GM11168 (cell line): ENCODE results near the gene NDUFS5.
"Not testable (repeated sequence)": the region's sequence is repeated elsewhere in the genome, so short reads cannot be mapped to it uniquely, and the experiment has no call there.

Experiments used
- in situ Hi-C: fragments of 300-500 bp; cut with MboI; formaldehyde crosslinking; loops from one replicate; pipeline ENCODE4 v1.12.0; 2022; ENCODE audit warnings: low sequenced_read_pairs; ENCODE audit not compliant: unreplicated experiment

Gene NDUFS5

DNA sequence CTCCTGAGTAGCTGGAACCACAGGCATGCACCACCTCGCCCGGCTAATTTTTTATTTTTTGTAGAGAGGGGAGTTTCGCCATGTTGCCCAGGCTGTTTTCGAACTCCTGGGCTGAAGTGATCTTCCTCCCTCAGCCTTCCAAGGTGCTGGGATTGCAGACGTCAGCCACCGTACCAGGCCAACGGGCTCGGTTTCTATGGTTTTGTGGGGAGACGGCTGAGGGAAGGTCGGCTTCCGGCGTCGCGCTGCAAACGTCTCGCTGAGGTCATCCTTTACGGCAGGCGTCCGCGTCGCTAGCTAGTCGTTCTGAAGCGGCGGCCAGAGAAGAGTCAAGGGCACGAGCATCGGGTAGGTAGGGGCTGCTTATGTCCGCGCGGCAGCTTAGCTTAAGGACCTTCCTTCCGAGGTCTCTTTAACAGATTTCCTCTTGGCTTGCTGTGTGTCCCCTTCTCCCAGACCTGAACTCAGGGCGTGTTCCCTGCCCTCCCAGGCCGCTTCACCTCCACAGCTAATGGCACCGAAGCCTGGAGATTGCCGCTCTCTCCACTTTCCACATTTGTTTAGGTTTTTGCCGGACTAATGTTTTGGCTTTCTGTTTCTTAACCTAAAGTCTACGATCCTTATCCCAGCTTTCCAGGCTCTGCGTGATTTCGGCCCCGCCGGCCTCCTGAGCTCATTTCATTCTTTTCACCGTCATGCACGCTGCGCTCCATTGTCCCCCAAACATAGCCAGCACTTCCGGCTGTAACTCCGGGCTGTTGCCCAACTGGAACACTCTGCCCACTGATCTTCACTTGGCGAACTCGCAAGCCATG, at the start of gene NDUFS5:
Gene NDUFS5, plus strand, starts transcription at position 300 of the 815 bp plus-strand sequence. CDS start 2,375 bp downstream, outside the sequence.
- in situ Hi-C loops = no loop called here

DNA sequence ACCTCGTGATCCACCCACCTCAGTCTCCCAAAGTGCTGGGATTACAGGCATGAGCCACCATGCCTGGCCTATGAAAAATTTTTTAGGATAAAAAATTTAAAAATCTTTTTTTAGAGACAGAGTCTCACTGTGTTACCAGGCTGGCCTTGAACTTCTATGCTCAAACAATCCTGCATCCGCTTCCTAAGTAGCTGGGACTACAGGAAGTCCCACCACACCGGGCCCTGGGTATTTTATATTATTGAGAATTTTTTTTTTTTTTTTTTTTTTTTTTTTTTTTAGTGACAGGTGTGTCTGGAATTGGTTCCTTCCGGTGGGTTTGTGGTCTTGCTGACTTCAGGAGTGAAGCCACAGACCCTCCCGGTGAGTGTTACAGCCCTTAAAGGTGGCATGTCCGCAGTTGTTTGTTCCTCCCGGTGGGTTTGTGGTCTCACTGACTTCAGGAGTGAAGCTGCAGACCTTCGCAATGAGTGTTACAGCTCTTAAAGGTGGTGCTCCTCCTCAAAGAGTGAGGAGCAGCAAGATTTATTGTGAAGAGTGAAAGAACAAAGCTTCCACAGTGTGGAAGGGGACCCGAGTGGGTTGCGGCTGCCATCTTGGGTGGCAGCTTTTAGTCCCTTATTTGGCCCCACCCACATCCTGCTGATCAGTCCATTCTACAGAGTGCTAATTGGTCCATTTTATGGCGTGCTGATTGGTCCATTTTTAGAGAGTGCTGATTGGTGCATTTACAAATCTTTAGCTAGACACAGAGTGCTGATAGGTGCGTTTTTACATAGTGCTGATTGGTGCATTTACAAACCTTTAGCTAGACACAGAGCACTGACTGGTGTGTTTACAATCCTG, 48.5 kb upstream of the NDUFS5 start:
- in situ Hi-C loops = not testable (repeated sequence)

DNA sequence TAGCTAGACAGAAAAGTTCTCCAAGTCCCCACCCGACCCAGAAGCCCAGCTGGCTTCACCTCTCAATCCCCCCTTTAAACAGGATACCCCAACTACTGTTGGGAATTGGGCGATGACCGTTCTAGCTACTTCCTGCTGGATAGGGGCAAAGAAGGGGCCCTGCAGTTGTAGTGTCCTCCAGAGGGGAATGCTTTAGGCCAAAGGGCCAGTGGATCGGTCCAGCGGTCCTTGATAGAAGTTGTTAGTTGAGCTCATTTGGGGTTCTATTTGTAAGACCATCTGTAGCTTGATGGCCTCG, 48.0 kb upstream of the NDUFS5 start:
- in situ Hi-C loops = not testable (repeated sequence)

DNA sequence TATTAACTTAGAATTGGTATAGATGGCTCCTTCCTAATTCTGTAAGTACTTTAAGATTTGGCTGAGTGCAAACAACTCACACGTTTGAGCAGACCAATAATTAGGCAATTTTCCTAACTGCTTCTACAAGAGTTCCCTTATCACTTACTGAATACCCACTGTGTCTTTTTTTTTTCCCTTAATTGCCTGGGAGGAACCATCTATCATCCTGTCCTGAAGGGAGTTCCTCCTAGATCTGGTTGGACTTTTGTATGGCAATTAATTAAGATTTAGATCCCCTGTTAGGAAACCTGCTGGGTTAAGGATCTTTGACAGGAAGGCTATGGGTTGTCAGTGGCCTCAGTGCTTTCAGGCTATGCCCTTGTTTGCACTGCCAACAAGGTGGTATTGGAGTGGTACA, 46.8 kb upstream of the NDUFS5 start:
- in situ Hi-C loops = not testable (repeated sequence)

DNA sequence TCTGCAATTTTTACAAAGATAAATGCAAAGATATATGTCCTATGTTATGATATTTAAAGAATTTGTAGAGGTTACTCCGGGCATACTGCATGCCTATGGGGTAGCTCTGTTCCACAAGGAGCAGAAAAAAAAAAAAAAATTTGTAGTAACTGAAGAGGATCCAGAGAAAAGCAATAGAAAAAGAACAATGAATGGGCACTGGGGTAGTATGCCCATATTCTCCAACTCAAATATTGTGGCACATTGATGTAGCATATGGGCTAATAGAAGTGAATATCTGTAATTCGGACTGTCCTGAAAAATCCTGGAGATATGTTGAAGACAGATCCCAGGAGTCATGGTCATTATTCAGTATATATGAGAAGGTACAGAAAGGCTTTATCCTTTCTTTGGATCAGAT, 36.2 kb upstream of the NDUFS5 start:
- in situ Hi-C loops = no loop called here

DNA sequence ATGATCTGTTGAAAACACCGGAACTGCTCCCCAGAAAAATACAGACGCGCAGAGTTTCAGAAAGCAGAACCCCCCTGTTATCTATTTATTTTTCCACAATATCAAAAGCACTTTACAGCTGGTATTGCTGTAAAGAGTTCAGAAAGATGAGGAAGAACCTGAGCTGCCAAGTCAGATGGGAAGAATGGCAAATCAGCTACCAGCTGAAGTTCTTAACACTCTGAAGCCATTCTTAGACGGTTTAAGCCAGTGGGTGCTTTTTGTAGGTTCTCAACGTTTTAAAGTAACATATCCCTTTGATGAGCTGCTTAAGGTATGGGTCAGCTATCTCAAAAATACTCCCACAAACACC, 35.8 kb upstream of the NDUFS5 start:
- in situ Hi-C loops = no loop called here

DNA sequence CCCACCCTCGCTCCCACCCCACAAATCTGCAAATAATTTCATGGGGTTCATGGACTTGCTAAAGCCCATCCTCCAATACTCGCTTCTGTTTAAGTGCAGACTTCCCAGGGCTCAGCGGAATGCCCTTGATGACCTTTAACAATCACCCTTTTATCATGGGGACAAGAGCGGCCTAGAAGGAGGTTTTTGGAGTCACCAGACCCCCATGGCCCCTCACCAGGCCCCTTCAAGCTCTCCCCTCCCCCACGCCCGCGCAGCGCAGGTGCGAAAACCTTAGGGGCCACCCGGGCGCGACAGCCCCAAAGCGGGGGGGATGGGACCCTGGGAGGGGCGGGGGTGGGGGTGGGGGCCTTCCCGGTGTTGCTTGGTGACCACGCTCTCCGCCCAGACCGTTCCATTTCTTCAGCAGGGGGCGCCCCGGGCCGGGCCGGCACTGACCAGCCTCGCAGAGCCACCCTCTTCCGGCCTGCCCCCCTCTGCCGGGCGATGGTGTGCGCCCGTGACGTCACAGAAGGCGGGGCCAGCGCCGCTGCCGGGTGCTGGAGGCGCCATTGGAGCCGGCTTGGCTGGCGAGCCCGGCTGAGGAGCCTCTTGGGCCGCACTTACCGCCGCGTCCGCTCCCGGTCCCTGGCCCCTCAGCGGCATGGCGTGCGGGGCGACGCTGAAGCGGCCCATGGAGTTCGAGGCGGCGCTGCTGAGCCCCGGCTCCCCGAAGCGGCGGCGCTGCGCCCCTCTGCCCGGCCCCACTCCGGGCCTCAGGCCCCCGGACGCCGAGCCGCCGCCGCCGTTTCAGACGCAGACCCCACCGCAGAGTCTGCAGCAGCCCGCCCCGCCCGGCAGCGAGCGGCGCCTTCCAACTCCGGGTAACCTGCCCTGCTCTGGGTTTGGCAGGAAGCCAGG, 35.2 kb upstream of the NDUFS5 start, which contains the start of gene AKIRIN1:
Gene AKIRIN1, plus strand, starts transcription at position 539 of the 900 bp plus-strand sequence. Its CDS starts 105 bp downstream, at position 644.
- in situ Hi-C loops = no loop called here

DNA sequence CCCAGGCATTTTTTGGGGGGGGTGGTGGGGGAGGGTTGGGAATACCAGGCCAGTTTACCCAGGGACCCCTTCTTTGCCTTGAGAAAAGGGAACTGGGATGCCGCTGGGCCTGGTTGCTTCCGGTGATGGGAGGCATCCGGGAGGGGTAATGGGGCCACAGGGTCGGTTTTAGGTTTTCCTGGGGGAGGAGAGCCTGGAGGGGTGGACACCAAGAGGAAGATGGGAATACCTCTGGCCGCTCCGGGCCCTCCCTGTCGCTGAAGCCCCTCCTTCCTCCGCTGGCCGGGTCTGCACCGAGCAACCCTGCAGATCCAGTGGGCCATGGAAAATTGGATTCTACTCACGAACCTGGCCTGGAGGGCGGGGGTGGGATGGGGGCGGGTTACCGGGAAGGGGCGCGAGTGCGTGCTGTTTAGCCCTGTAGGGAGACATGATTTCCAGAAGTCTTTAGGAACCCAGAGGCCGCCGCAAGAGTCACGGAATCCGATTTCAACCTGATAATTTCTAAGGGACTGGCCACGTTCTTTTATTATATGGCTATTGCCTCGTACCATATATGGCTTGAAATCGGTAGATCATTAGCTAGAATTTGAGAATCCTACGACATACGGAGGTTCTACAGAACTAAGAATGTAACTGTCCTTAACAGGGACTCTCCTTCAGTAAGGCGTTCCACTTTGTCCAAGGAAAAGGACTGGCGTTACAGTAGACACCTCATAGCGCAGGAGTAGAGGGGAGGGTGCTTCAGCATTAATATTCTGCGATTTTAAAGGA, 34.3 kb upstream of the NDUFS5 start:
- in situ Hi-C loops = no loop called here

DNA sequence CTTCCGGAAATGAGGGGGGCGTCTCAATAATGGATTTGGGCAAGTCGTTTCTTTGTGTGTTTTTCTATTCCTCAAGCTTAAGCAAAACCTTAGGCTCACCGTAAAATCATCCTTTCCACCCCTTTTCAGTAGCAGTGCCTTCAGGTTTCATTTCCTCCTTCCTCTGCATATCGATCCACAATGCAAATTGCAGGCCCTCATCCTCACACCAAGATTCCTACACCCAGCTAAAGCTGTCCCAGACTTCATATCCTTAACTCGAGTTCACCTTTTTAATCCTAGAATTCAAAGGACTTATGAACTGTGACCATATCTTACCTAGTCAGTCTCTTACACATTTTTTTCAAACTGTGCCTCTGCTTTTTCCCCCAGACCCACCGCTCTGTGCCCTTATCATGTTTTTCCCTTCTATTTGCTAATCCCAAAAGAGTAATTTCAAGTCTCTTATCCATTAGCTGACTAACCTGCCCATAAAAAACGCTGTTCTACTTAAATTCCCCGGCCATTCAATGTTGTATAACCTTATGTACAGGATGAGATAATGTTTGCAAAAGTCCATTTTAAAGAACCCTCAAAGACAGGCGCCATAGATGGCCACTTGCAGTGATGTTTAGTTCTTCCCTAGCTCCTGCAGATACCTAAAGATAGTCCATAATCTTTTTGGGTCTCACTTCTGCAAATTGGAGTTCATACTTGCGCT, 33.6 kb upstream of the NDUFS5 start:
- in situ Hi-C loops = no loop called here

DNA sequence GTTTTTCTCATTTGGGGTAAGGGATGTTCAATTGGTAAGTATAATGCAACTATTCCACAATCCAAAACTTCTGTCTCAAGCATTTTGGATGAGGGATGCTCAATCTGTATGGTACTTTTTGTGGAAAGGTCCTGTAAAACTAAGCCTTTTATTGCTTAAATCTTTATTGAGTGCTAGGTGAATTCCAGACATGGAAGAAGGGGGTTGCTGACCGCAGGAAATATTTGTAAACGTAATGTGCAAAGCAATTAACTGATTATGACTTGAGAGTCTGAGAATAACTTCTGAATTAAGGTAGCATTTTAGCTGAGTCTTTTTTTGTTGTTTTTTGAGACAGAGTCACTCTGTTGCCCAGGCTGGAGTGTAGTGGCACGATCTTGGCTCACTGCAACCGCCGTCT, 32.0 kb upstream of the NDUFS5 start:
- in situ Hi-C loops = no loop called here

DNA sequence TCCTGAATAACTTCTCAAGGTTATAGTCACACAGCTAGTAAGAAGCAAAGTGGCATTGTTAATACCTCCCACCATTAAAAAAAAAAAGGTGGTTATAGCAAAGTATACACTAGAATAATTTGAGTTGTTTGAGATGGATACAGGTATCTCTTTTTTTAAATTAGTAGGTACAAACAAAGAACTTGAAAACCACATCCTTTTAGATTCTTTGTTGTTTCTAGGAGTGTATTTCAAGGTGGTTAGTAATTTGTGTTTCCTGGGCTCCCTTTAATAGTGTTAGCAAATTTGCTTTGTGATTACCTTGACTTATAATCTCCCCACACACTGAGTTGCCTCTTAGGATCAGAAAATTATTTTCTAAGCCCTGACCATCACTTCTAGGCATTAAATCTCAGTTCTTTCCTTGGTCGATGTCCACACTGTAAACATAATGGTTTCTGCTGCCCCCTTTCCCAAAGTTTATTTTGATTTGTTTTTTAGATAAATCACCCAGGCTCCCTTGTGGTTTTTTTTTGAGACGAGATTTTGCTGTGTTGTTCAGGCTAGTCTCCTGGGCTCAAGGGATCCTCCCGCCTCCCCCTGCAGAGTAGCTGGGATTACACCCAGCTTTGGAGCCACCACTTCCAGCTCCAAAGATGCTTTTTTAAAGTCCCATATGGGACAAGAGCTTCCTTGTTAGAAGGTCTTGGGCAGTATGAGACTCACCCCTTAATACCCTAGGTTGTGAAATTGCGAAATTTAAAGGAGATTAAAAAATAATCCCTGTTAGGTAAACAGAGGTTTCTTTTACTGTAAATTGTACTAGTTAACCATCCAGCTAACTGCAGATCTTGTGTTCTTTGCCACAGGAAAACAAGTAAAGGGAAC, 28.9 kb upstream of the NDUFS5 start:
- in situ Hi-C loops = no loop called here

DNA sequence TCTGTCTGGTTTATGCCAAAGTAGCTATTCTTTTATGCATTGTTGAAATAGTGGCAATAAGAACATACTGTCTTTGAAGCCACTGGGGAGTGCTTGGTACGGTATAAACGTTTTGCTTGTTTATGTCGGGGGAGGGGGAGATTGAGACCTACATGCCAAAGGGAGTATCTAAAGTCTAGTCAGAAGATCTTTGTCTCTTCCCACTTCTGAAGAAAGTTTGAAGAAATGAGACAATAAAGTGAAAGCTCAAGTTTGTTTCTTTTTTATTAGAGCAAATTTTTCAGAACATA, 28.3 kb upstream of the NDUFS5 start:
- in situ Hi-C loops = no loop called here

DNA sequence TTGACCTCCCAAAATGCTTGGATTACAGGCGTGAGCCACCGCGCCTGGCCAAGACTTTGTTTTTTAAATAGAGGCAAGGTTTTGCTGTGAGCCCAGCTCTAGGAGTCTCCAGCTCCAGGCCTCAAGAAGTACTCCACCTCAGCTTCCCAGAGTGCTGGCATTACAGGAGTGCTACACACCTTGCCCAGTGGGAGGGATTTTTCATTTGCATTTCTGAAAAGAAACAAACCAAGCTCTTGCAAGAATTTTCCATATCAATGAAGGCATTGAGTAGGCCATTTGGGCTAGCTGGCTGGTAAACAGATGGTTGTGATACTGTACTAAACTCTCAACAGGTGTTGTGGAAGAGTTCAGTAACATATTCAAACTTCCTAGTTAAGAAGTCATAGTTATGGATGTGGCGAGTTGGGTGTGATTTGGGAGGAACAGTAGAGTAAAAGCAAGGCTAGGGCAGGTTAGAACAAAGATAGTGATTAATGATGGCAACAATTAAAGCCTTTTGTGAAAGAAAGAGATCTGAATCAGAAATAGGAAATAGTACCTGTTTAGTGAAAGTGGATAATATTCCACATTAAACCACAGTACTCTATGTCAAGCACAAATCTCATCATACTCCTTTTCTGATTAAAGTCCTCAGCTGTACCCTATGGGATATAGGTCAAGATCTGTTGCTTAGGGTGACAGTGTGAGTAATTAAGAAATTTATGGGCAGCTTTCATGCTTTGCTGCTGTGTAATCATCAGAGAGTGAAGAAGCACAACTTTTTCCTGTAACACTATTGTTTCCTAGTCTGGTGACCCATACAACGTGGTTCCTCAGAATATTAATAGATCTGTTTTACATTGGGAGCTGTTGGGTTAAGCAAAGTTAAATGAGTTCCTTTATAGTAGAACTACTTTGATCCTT, 24.4 kb upstream of the NDUFS5 start:
- in situ Hi-C loops = no loop called here

DNA sequence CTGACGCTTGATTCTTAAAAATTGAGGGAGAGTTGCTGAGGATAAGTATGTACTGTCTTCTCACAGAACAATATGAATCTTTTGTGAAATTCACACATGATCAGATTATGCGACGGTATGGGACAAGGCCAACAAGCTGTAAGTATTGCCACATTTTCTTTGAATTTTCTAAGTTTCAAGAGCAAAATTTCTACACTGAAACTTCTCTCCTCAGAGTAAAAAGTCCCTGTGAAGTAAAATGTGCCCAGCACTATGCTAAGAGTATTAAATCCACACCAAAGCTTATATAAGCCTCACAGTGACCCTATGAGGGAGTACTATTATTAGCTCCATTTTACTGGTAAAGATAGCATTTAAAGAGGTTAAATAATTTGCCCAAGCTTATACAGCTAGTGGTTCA, 22.9 kb upstream of the NDUFS5 start:
- in situ Hi-C loops = no loop called here

DNA sequence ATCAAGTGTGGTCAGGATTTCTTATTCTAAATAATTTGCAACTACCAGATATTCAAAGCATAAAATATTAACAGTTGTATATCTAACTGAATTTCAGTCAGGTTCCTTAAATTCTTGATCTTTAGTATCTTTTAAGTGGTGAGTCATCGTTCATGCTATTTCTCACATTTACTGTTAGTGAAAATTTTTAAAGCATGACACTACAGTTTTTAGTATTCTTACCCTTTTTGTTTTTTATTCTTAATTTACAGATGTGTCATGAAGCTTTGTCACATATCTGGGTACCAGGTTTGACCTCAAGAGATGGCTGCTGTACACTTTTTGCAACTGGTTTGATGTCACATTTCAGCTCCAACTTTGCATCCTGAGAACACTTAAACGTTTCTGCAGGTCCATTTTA, 22.4 kb upstream of the NDUFS5 start:
- in situ Hi-C loops = no loop called here

DNA sequence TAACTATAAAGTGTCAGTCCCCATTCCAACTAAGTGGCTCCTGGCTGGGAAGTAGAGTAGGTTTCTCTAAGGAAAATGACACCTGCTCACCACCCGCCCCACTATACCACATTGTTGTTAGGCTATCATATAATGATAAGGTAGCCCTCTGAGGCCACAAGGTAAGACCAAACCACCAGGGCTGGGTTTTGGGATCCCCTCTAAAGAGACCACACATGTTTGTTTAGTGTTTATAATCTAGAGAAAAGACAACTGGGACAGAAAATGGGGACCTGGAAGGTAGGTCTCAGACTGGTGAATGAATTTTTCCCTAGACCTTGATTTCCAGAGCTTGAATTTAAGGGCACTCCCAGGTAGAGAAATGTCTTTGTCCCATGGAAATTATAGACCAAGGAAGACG, 19.9 kb upstream of the NDUFS5 start:
- in situ Hi-C loops = no loop called here
